GM12878 (cell line): Measurements from ENCODE around the gene TIE1. TPM values are rescaled to one million over a fixed set of nuclear protein-coding genes. Genes with fewer than 3 reads are reported as not detected.

ENCODE experiments used
- ATAC-seq: fragments of 200-7000 bp; cut with Tn5 transposase; 3 replicates; pipeline ENCODE4 v1.9.1; 2020; ENCODE audit warnings: mild to moderate bottlenecking, moderate library complexity
- BruUV-seq: library from RNA; stranded (reverse); fragments of 400-500 nt; replicated peaks from 2 replicates; lab custom pipeline; 2021; lab: Mats Ljungman, UMichigan
- CTCF ChIA-PET: fragments of 300-600 bp; sonication (Branson Sonifier 250); formaldehyde crosslinking; extraction: SDS; loops from one replicate; lab custom pipeline; 2021; ENCODE audit warnings: inconsistent platforms; lab: Yijun Ruan, JAX
- POLR2A ChIA-PET: fragments of 350-600 bp; formaldehyde crosslinking; extraction: SDS; loops from one replicate; lab custom pipeline; 2021; ENCODE audit warnings: inconsistent platforms; lab: Charles Lee
- RAD21 ChIA-PET: fragments of 300-600 bp; sonication (Branson Sonifier 250); formaldehyde crosslinking; loops from one replicate; lab custom pipeline; 2023; ENCODE audit warnings: antibody characterized with exemption; ENCODE audit not compliant: unreplicated experiment; lab: Charles Lee
- SMC1A ChIA-PET: fragments of 300-600 bp; sonication (Branson Sonifier 250); formaldehyde crosslinking; loops from one replicate; lab custom pipeline; 2023; ENCODE audit not compliant: unreplicated experiment, uncharacterized antibody; lab: Charles Lee
- DNase-seq: peaks from one replicate; pipeline ENCODE4 v3.0.0-alpha.2; 2011; ENCODE audit warnings: low read depth, low spot score
- FAIRE-seq: peaks from 3 replicates; lab custom pipeline; 2011; peaks lifted over from hg19 to GRCh38; lab: Jason Lieb, UNC
- H2AFZ ChIP-seq: 2 replicates; pipeline ENCODE4 v1.6.0; 2011; ENCODE audit warnings: low read depth, low read length, control low read depth; ENCODE audit not compliant: control insufficient read depth
- H3K27ac ChIP-seq: 2 replicates; pipeline ENCODE4 v1.5.1; 2011; ENCODE audit warnings: control low read depth; ENCODE audit not compliant: control insufficient read depth, insufficient read depth
- H3K27me3 ChIP-seq, 2 experiments: replicated peaks in 1 of 2; 2 replicates each; pipeline versions ENCODE4 v1.6.0 to v1.6.1; 2011; ENCODE audit warnings: low read length in 1 of 2; ENCODE audit not compliant: control insufficient read depth in 2 of 2, insufficient read depth in 2 of 2
- H3K36me3 ChIP-seq, 2 experiments: 2 replicates each; pipeline ENCODE4 v1.5.1; 2011; ENCODE audit warnings: low read length in 1 of 2; ENCODE audit not compliant: control insufficient read depth in 2 of 2, insufficient read depth in 2 of 2
- H3K4me1 ChIP-seq: 2 replicates; pipeline ENCODE4 v1.6.1; 2011; ENCODE audit warnings: mild to moderate bottlenecking, low read length, moderate library complexity, mixed read lengths; ENCODE audit not compliant: control insufficient read depth, insufficient read depth
- H3K4me2 ChIP-seq: 2 replicates; pipeline ENCODE4 v1.6.0; 2011; ENCODE audit warnings: control low read depth; ENCODE audit not compliant: control insufficient read depth, insufficient read depth
- H3K4me3 ChIP-seq: fragments of 200-600 bp; sonication (generic); 2 replicates; pipeline ENCODE4 v1.5.1; 2016
- H3K79me2 ChIP-seq: 2 replicates; pipeline ENCODE4 v1.6.0; 2011; ENCODE audit warnings: low read length; ENCODE audit not compliant: control insufficient read depth, insufficient read depth
- H3K9ac ChIP-seq: 2 replicates; pipeline ENCODE4 v1.8.0; 2011; ENCODE audit warnings: low read length, control low read depth, mixed read lengths; ENCODE audit not compliant: control insufficient read depth, insufficient read depth
- H3K9me3 ChIP-seq: replicated peaks from 3 replicates; pipeline ENCODE4 v1.5.1; 2011; ENCODE audit warnings: mild to moderate bottlenecking, low read length; ENCODE audit not compliant: control insufficient read depth, insufficient read depth
- H4K20me1 ChIP-seq: 2 replicates; pipeline ENCODE4 v1.6.0; 2011; ENCODE audit not compliant: control insufficient read depth, insufficient read depth
- CHD4 ChIP-seq: fragments of 200-600 bp; sonication (generic); IDR thresholded peaks from 2 replicates; pipeline ENCODE4 v1.6.1; 2016; ENCODE audit warnings: mild to moderate bottlenecking
- EP300 ChIP-seq, 2 experiments: fragments of 150-350 bp in 1 of 2; IDR thresholded peaks; 2 replicates each; pipeline ENCODE4 v1.6.1; 2011 to 2012; ENCODE audit warnings: low read depth in 2 of 2, low read length in 2 of 2, borderline replicate concordance in 1 of 2, improper control_type of control experiment in 1 of 2, inconsistent platforms in 1 of 2; ENCODE audit not compliant: control insufficient read depth in 1 of 2
- ESRRA ChIP-seq: IDR thresholded peaks from 2 replicates; pipeline ENCODE4 v1.6.1; 2012; ENCODE audit warnings: mild to moderate bottlenecking, low read length, improper control_type of control experiment
- SPI1 ChIP-seq: IDR thresholded peaks from 2 replicates; pipeline ENCODE4 v1.6.1; 2011; ENCODE audit warnings: low read depth, mild to moderate bottlenecking, low read length, moderate library complexity, borderline replicate concordance; ENCODE audit not compliant: insufficient read depth
- TAF1 ChIP-seq: IDR thresholded peaks from 2 replicates; pipeline ENCODE4 v1.6.1; 2011; ENCODE audit warnings: mild to moderate bottlenecking, low read depth, low read length, borderline replicate concordance
- ZNF384 ChIP-seq: IDR thresholded peaks from 2 replicates; pipeline ENCODE4 v1.6.1; 2012; ENCODE audit warnings: low read depth, mild to moderate bottlenecking, low read length, improper control_type of control experiment, borderline replicate concordance
- WGBS: methylation state at CpG from one replicate; pipeline ENCODE4 v1.1.6; 2016; ENCODE audit warnings: low lambda C conversion rate; ENCODE audit not compliant: insufficient replicate concordance, insufficient coverage; ENCODE audit errors: missing lambda C conversion rate; 5-methylcytosine and 5-hydroxymethylcytosine counted together
- in situ Hi-C: fragments of 300-500 bp; cut with MboI; formaldehyde crosslinking; loops from 9 replicates; pipeline ENCODE4 v1.14.3; 2018; ENCODE audit warnings: mixed read lengths
- intact Hi-C: fragments of 100-400 bp; cut with micrococcal nuclease; formaldehyde crosslinking; loops from one replicate; pipeline ENCODE4 v1.14.2; 2022; ENCODE audit not compliant: unreplicated experiment
- polyA plus RNA-seq, 11 experiments: library from polyadenylated mRNA; depleted of rRNA in 4 of 11; unstranded in 6 of 11; stranded (reverse) in 5 of 11; fragments of >200 nt; fragmentation: Nextera tagmentation in 4 of 11; fragmentation: Illumina TruSeq in 1 of 11; extraction: Ambion mirVana in 4 of 11; extraction: Trizol in 1 of 11; gene quantifications; 1 replicate in 1 of 11; 2 replicates in 10 of 11; pipeline versions ENCODE4 v1.2.1 to v1.2.3, GENCODE V29; 2011 to 2016; ENCODE audit warnings: inconsistent platforms in 2 of 11, missing spikeins in 2 of 11, low read depth in 1 of 11
- total RNA-seq, 4 experiments: library from RNA; depleted of rRNA in 3 of 4; stranded (reverse); fragments of >200 nt in 3 of 4; fragmentation: Illumina TruSeq in 1 of 4; extraction: Trizol in 1 of 4; gene quantifications; 2 replicates each; pipeline versions ENCODE4 v1.2.1 to v1.2.3, GENCODE V29; 2013 to 2021

The TIE1 gene
- total and polyA plus RNA-seq, 10 of the 15 experiments (the other 5 are each of a cell fraction or from before 2014, with no cell fraction given), result 0.26 to 3.9 (median 1.3) TPM

GRCh38 chr1:43292679-43293078, 8.1 kb upstream of the TIE1 start:
- Histone ChIP-seq H2AFZ (no peak overlapping the region), H3K27ac (no peak overlapping the region), H3K4me2 (no peak overlapping the region), H3K36me3 (no peaks in the 10 kb centered on the region), H3K9me3 (no peaks in the 10 kb centered on the region), H3K4me3 (no peak overlapping the region), H3K4me1 (peaks cover 13% of the 10 kb centered on the region), H3K27me3 (no peaks in the 10 kb centered on the region; a peak in 1 of 4 replicates), H3K79me2 (no peaks in the 10 kb centered on the region)
- ChIA-PET RAD21 (interaction anchor here (4.7 kb wide), 1 partner anchor 53 kb away, joined by 30 read pairs; no protein-coding TSS in a partner anchor), SMC1A (interaction anchor here (1.2 to 5.9 kb wide), 2 partner anchors 20 to 53 kb away, joined by 3 to 40 read pairs; no protein-coding TSS in a partner anchor), POLR2A (interaction anchor here (0.7 to 0.9 kb wide), 2 partner anchors 9 to 11 kb away, joined by 3 read pairs; no protein-coding TSS in a partner anchor), CTCF (interaction anchor here (0.9 to 4.3 kb wide), 2 partner anchors 54 to 64 kb away, joined by 3 to 19 read pairs; no protein-coding TSS in a partner anchor)
- WGBS, result 64% methylated on average over 5 of the region's 5 CpGs
- DNase-seq, result no peak
- in situ Hi-C loops (no loop called here), intact Hi-C loops (no loop called here)
- ATAC-seq, result no peak
- no peak for FAIRE-seq
- TF ChIP-seq ZNF384 (0 out of 2 replicates have a peak, but pooled peaks have one; percentile 22), SPI1 (peak; percentile 28; the same call in 1 of the 2 replicates), CHD4 (no peak), EP300 (IDR thresholded peaks at IDR 0.05; ENCODE audit: borderline replicate concordance in 1 of 2, control insufficient read depth in 1 of 2, low read depth in 2 of 2, low read length in 2 of 2) (no peak), ESRRA (no peak), TAF1 (no peak)
- TF ChIP-seq, all 136 proteins: peak for 2
- Histone ChIP-seq H4K20me1 (no peaks in the 10 kb centered on the region), H3K9ac (no peak overlapping the region)
- BruUV-seq, result no TSS peak
